Stromal cell of bone marrow (primary cell): ENCODE measurements around the gene CAP2.
"Not testable (repeated sequence)": the region's sequence is repeated elsewhere in the genome, so short reads cannot be mapped to it uniquely, and the experiment has no call there.

ENCODE experiments used
- DNase-seq: peaks from one replicate; pipeline ENCODE4 v3.0.0-alpha.2; 2012; ENCODE audit warnings: low read depth

The CAP2 gene

DNA sequence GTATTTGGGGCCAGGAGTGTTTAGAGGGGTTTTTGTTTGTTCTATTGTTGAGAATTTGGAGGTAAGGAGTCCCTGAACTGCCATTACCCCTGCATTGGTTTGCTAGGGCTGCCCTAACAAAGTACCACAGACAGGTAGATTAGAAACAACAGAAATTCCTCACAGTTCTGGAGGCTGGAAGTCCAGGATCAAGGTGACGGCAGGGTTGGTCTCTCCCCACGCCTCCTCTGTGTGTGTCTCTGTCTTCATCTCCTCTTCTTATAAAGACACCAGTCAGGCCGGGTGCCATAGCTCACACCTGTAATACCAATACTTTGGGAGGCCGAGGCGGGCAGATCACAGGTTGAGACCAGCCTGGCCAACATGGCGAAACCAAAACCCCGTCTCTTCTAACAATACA lies 109.7 kb downstream of the CAP2 start:
- DNase-seq = no peak

DNA sequence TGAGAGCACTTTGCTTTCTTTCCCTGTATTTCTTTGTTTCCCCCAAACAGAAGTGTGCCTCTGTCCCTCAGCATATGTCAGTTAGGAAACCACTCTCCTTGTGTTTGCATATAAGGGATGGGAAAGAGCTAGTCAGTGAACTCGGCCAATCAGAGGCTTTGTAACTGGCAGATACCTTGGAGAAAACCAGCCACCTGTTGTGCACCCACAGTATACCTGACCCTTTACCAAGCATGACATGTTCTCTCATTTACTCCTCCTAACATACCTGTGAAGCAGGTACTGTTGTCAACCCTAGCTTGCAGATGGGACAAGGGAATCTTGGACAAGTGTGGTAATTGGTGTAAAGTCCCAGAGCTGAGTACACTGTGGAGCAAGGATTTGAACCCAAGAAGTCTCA lies 110.6 kb downstream of the CAP2 start:
- DNase-seq = no peak

DNA sequence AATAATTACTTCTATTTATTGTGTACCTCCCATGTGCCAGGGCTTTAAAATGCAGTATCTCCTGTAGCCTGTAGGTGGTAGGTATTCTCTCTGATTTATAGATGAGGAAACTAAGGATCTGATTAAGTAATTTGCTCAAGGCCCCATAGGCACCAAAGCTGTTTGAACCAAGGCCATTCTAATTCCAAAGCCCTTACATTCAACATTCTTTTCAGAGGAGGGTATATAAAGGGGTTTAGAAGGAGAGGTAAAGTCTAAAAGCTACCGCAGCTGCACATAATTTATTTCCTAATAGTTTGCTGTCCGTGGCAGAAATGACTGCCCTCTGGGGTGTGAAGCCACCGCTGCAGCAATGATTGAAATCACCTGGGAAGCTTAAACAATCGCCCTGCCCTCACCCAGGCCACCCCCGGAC lies 111.7 kb downstream of the CAP2 start:
- DNase-seq = no peak

DNA sequence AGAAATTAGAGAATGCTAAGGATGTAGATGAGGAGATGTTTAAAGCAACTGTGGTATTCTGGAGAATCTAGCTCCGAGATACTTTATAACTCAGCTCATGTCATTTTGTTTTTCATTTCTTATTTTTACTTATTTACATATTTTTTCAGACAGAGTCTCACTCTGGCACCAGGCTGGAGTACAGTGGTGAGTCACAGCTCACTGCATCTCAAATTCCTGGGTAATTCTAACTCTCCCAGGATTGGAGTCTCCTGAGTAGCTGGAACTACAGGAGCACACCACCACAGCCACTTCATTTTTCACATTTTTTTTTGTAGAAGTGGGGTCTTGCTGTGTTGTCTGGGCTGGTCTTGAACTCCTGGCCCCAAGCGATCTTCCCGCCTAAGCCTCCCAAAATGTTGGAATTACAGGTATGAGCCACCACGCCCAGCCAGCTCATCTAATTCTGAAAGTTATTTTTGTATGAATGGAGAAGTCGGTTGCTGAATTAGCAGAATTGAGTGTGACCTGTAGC lies 112.4 kb downstream of the CAP2 start:
- peak; percentile 24 for DNase-seq

GRCh38 chr6:17506531-17506930 lies 113.1 kb downstream of the CAP2 start:
- no peak for DNase-seq

- DNase-seq = no peak
These were observed 113.6 kb downstream of the CAP2 start for GRCh38 chr6:17506962-17507361.

DNA sequence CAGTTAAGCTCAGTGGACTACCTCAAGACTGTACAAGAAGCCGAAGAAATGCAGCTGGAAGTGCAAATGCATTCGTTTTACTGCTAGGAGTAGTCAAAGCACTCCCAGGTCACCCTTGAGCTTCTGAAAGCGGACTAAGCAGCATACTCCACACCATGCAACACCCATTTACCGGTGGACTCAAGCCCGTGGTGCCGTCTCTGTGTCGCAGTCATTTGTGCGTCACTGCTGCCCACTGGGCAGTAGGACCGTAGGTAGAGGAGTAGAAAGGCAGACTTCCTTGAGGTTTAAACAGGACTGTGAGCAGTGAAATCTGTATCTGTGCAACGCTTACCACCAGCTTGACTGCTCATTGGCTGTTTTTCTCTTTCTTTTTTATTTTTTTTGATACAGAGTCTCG lies 117.7 kb downstream of the CAP2 start:
- no peak for DNase-seq

GRCh38 chr6:17511580-17511979 lies 118.2 kb downstream of the CAP2 start:
- no peak for DNase-seq

- DNase-seq = no peak
These were observed 125.7 kb downstream of the CAP2 start for GRCh38 chr6:17519120-17519519.

DNA sequence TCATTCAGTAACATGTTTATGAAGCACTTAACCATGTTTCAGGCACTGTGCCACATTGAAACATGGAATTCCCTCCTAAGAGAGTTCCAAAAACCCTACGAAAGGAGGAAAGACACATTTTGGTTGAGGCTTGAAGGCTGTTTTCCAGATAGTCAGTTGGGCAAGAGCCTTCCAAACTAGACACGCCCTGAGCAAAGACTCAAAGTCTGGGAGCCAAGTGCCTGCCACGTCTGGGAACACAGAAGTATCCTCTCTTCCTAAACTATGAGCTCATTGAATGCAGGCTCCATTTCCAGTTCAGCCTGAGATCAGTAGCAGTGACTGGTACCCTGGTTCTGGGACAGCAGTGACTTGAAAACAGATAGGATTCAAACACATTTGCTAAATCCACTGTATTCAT lies 132.2 kb downstream of the CAP2 start:
- DNase-seq = peak; percentile 8

DNA sequence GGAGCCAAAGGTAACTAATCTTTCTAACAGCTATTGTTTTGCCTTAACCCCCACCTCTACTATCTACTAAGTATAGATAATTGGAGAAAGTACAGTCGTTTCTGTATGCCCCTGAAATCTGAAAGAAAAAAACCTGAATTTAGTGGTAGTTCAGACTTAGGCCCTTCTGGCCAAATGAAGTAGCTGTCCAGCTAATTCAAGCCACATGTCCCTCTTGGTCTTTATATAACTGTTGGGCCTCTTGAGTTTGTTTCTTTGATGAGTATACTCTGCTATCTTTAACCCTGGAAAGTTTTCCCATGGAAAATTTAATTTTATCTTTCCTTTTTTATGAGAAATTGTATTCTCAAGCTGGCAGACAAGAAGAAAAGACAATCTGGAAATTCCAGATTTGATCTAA lies 133.7 kb downstream of the CAP2 start:
- no peak for DNase-seq

DNA sequence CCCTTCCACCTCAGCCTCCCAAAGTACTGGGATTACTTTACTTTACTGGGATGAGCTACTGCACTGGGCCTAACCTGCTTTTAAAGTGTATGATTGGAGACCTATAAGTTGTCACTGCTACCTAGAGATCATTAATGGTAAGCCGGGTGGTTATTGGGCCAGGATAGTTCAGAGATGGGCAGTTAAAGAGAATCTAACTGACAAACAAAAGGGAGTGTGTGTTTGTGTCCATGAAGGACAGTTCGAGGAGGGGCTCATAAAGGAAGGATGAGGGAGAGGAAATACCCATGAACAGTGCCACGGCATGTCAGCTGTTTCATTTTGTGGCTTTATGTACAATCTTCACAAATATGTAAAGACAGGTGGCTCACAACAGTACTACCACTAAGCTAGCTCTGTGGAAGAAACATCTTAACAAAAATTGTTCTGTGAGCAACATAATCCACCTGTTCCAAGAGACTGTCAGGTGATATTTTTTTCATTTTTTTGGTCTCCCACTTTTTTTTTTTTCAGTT lies 137.0 kb downstream of the CAP2 start:
- no peak for DNase-seq

- no peak for DNase-seq
These were observed 143.2 kb downstream of the CAP2 start for GRCh38 chr6:17536586-17536985.

GRCh38 chr6:17542243-17542642 lies 148.8 kb downstream of the CAP2 start:
- DNase-seq = no peak

GRCh38 chr6:17545681-17546080 lies 152.3 kb downstream of the CAP2 start:
- DNase-seq = not testable (repeated sequence)

DNA sequence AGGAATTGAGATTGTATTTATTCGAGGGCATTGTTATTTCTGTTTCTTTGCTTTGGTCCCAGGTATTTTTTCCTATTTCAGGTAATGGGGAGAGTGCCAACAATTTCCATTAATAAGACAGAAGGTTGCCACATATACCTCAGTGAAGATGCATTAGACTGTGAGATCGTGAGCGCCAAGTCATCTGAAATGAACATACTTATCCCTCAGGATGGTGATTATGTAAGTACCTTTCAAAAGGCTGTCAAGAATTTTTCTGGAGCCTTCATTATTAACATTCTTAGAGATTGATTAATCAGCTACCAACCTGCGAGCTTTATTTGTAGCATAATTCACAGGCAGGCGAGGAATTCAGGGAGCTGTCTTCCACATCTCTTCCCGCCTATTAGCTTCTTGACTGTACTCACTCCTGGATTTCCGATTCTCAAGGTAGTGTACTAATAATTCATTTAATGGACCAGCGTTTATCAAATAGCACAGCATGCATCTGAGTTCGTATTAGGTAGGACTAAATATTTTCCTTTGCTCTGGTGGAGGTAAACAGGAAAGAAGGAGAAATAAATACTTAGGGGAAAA lies 158.1 kb downstream of the CAP2 start:
- DNase-seq = no peak

GRCh38 chr6:17552861-17553260 lies 159.5 kb downstream of the CAP2 start:
- no peak for DNase-seq

GRCh38 chr6:17556014-17556413 lies 162.6 kb downstream of the CAP2 start:
- DNase-seq = no peak

- no peak for DNase-seq
These were observed 169.2 kb downstream of the CAP2 start for GRCh38 chr6:17562636-17563035.

DNA sequence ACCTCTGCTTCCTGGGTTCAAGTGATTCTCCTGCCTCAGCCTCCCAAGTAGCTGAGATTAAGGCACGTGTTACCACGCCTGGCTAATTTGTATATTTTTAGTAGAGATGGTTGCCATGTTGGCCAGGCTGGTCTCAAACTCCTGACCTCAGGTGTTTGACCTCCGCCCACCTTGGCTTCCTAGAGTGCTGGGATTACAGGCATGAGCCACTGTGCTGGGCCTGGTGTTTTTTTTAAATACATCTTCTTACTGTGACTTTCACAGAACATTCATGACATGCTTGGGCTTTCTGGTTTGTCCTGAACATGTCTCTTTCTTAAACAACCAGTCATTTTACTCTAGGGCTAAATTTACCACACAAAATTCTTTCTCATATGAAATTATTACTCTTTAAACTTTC lies 172.0 kb downstream of the CAP2 start:
- DNase-seq = no peak

DNA sequence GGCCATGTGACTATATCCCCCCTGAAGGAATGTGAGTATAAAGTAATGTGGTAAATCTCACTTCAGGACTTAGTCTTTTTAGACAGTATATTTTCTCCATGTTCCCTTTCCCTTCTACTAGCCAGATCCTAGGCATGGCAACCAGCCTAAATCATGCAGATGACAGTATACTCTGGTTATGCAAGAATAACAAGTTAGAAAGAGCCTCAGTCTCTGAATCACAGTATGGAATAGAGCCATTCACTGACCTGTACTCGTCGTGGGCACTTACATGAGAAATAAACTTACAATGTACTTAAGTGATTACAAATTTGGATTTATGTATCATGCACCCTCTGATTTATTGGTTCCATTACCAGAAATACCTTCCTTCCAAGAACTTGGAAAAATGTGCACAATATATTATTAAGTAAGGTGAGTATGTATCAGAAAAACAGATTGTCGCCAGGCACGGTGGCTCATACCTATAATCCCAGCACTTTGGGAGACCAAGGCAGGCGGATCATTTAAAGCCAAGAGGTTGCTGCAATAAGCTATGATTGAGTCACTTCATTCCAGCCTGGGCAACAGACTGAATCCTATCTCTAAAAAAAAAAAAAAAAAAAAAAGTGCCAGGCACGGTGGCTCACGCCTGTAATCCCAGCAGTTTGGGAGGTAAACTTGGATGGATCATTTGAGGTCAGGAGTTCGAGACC lies 181.6 kb downstream of the CAP2 start:
- DNase-seq = peak; percentile 92

GRCh38 chr6:17577059-17577458 lies 183.7 kb downstream of the CAP2 start:
- no peak for DNase-seq

DNA sequence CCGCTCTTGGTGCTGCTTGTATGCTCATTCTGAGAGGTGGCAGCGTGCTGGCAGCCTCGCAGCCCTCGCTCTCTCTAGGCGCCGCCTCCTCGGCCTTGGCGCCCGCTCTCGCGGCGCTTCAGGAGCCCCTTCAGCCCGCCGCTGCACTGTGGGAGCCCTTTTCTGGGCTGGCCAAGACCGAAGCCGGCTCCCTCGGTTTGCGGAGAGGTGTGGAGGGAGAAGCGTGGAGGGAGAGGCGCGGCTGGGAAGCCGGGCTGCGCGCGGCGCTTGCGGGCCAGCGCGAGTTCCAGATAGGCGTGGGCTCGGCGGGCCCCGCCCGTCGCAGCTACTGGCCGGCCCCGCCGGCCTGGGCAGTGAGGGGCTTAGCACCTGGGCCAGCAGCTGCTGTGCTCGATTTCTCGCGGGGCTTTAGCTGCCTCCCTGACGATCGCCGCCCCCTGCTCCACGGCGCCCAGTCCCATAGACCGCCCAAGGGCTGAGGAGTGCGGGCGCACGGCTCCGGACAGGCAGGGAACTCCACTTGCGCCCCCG lies 187.2 kb downstream of the CAP2 start:
- DNase-seq = no peak
